WTC11 (cell line): ENCODE results near the gene ECSCR. TPM values are rescaled to one million over a fixed set of nuclear protein-coding genes. Genes with fewer than 3 reads are reported as not detected.

ENCODE experiments used
- ATAC-seq: fragments of 200-7000 bp; cut with Tn5 transposase; 2 replicates; pipeline ENCODE4 v1.10.0; 2021; ENCODE audit warnings: mild to moderate bottlenecking, moderate library complexity
- CTCF ChIA-PET: fragments of 300-600 bp; sonication (Branson Sonifier 250); formaldehyde crosslinking; loops from one replicate; lab custom pipeline; 2021; ENCODE audit warnings: antibody characterized with exemption; lab: Charles Lee
- POLR2A ChIA-PET: fragments of 350-600 bp; sonication (Branson Sonifier 250); formaldehyde crosslinking; loops from one replicate; lab custom pipeline; 2021; ENCODE audit warnings: antibody characterized with exemption; lab: Charles Lee
- DNase-seq: peaks from one replicate; pipeline ENCODE4 v3.0.0; 2021; ENCODE audit warnings: low spot score
- H3K27ac Mint-ChIP-seq: 2 replicates; pipeline ENCODE4 v1.8.0; 2021; ENCODE audit warnings: mixed read lengths
- H3K27me3 Mint-ChIP-seq: 2 replicates; pipeline ENCODE4 v1.8.0; 2021; ENCODE audit warnings: low read depth, mild to moderate bottlenecking, moderate library complexity, mixed read lengths
- H3K36me3 Mint-ChIP-seq: 2 replicates; pipeline ENCODE4 v1.8.0; 2021; ENCODE audit warnings: mixed read lengths
- H3K4me1 Mint-ChIP-seq: 2 replicates; pipeline ENCODE4 v1.8.0; 2022; ENCODE audit warnings: mixed read lengths
- H3K4me3 Mint-ChIP-seq: 2 replicates; pipeline ENCODE4 v1.8.0; 2021; ENCODE audit warnings: mild to moderate bottlenecking, moderate library complexity, mixed read lengths
- H3K9me3 Mint-ChIP-seq: 2 replicates; pipeline ENCODE4 v1.8.0; 2021; ENCODE audit warnings: mixed read lengths
- EMX1 ChIP-seq: fragments of 250-450 bp; sonication (Bioruptor Pico); IDR thresholded peaks from 2 replicates; pipeline ENCODE4 v1.8.0; 2021; ENCODE audit warnings: mild to moderate bottlenecking
- ESRRA ChIP-seq: sonication (generic); formaldehyde crosslinking; IDR thresholded peaks from 2 replicates; pipeline ENCODE4 v1.8.1; 2022; ENCODE audit warnings: mild to moderate bottlenecking, missing genetic modification reagents, borderline replicate concordance
- ETV6 ChIP-seq: sonication (generic); formaldehyde crosslinking; IDR thresholded peaks from 2 replicates; pipeline ENCODE4 v1.8.1; 2022; ENCODE audit warnings: mild to moderate bottlenecking, missing genetic modification reagents
- FOXP4 ChIP-seq: sonication (generic); formaldehyde crosslinking; IDR thresholded peaks from 2 replicates; pipeline ENCODE4 v1.8.0; 2022; ENCODE audit warnings: mild to moderate bottlenecking, missing genetic modification reagents
- GABPB1 ChIP-seq: sonication (generic); formaldehyde crosslinking; IDR thresholded peaks from 2 replicates; pipeline ENCODE4 v1.8.1; 2023; ENCODE audit warnings: mild to moderate bottlenecking, missing genetic modification reagents
- GRHL2 ChIP-seq: fragments of 250-450 bp; sonication (Bioruptor Pico); IDR thresholded peaks from 2 replicates; pipeline ENCODE4 v1.8.0; 2022; ENCODE audit warnings: mild to moderate bottlenecking, moderate library complexity; ENCODE audit not compliant: insufficient replicate concordance, severe bottlenecking
- HMGA2 ChIP-seq: fragments of 250-450 bp; sonication (Bioruptor Pico); IDR thresholded peaks from 2 replicates; pipeline ENCODE4 v1.4.0; 2021; ENCODE audit warnings: mild to moderate bottlenecking, moderate library complexity
- MXD4 ChIP-seq: fragments of 250-450 bp; sonication (Bioruptor Pico); IDR thresholded peaks from 2 replicates; pipeline ENCODE4 v1.8.0; 2021; ENCODE audit warnings: mild to moderate bottlenecking, moderate library complexity, borderline replicate concordance
- NFATC4 ChIP-seq: fragments of 250-450 bp; sonication (Bioruptor Pico); IDR thresholded peaks from 2 replicates; pipeline ENCODE4 v1.9.0; 2021; ENCODE audit warnings: mild to moderate bottlenecking
- NFYB ChIP-seq: sonication (generic); formaldehyde crosslinking; conservative IDR thresholded peaks from 2 replicates; pipeline ENCODE4 v1.8.0; 2022; ENCODE audit warnings: low read depth, missing genetic modification reagents
- NR3C1 ChIP-seq: sonication (generic); formaldehyde crosslinking; conservative IDR thresholded peaks from 2 replicates; pipeline ENCODE4 v1.8.1; 2023; ENCODE audit warnings: low read depth, mild to moderate bottlenecking, missing genetic modification reagents
- RORB ChIP-seq: fragments of 250-450 bp; sonication (Bioruptor Pico); IDR thresholded peaks from 2 replicates; pipeline ENCODE4 v1.9.0; 2021; ENCODE audit warnings: mild to moderate bottlenecking
- TEAD1 ChIP-seq: sonication (generic); formaldehyde crosslinking; IDR thresholded peaks from 2 replicates; pipeline ENCODE4 v1.8.0; 2022; ENCODE audit warnings: mild to moderate bottlenecking, missing genetic modification reagents
- ZNF263 ChIP-seq: sonication (generic); formaldehyde crosslinking; IDR thresholded peaks from 2 replicates; pipeline ENCODE4 v1.8.1; 2022; ENCODE audit warnings: low read depth, mild to moderate bottlenecking, moderate library complexity, missing genetic modification reagents
- ZNF396 ChIP-seq: fragments of 250-450 bp; sonication (Bioruptor Pico); IDR thresholded peaks from 2 replicates; pipeline ENCODE4 v1.8.0; 2021; ENCODE audit warnings: mild to moderate bottlenecking, moderate library complexity, borderline replicate concordance
- ZNF416 ChIP-seq: fragments of 250-450 bp; sonication (Bioruptor Pico); IDR thresholded peaks from 2 replicates; pipeline ENCODE4 v1.9.0; 2021; ENCODE audit warnings: mild to moderate bottlenecking, inconsistent platforms
- ZNF671 ChIP-seq: fragments of 250-450 bp; sonication (Bioruptor Pico); IDR thresholded peaks from 2 replicates; pipeline ENCODE4 v1.8.0; 2021; ENCODE audit warnings: mild to moderate bottlenecking
- total RNA-seq: library from RNA; stranded (reverse); gene quantifications from 3 replicates; pipeline ENCODE4 v1.2.3, GENCODE V29; 2021
- TF ChIP-seq, protein P1 (sequence below): sonication (generic); formaldehyde crosslinking; conservative IDR thresholded peaks from 2 replicates; pipeline ENCODE4 v1.8.1; 2022; ENCODE audit warnings: mild to moderate bottlenecking, missing genetic modification reagents
- TF ChIP-seq, protein P2 (sequence below): sonication (generic); formaldehyde crosslinking; IDR thresholded peaks from 2 replicates; pipeline ENCODE4 v1.8.1; 2022; ENCODE audit warnings: low read depth, mild to moderate bottlenecking, moderate library complexity, missing genetic modification reagents, borderline replicate concordance
- TF ChIP-seq, protein P3 (sequence below): sonication (generic); formaldehyde crosslinking; IDR thresholded peaks from 2 replicates; pipeline ENCODE4 v1.8.1; 2023; ENCODE audit warnings: mild to moderate bottlenecking, missing genetic modification reagents, borderline replicate concordance
- TF ChIP-seq, protein P4 (sequence below): sonication (generic); formaldehyde crosslinking; IDR thresholded peaks from 2 replicates; pipeline ENCODE4 v1.8.0; 2022; ENCODE audit warnings: mild to moderate bottlenecking, missing genetic modification reagents
- TF ChIP-seq, protein P5 (sequence below): sonication (generic); formaldehyde crosslinking; IDR thresholded peaks from 2 replicates; pipeline ENCODE4 v1.8.0; 2022; ENCODE audit warnings: mild to moderate bottlenecking, missing genetic modification reagents

ECSCR gene
- total RNA-seq, 1 experiment from 2014 or later: 2.7 TPM

DNA sequence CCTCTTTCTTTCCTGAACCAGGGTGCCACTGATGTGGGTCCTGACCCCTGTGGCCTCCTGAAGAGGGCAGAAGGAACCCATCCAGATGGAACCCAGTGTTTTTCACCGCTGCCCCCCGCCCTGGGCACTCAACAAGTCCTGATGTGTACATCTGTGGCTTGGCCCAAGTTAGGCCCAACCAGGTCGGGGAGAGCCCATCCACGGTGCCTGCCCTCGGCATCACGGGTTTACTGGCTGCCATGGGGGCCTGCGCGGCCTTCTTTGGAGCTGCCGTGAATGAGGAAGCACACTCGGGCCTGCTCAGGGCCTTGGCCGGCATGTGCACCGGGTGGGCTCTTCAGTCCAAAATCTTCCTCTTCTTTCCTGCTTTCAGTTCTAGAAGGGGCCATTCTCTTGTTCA is 5.8 kb downstream of the ECSCR start:
- no peak for DNase-seq
- TF ChIP-seq ZNF396 (CRISPR knock-in tag): no peak
- no peak for TF ChIP-seq FOXP4 (CRISPR knock-in tag)
- no peak for TF ChIP-seq RORB (CRISPR knock-in tag)
- TF ChIP-seq, protein P1, sequence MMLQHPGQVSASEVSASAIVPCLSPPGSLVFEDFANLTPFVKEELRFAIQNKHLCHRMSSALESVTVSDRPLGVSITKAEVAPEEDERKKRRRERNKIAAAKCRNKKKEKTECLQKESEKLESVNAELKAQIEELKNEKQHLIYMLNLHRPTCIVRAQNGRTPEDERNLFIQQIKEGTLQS (CRISPR knock-in tag): no peak
- no peak for TF ChIP-seq ETV6 (CRISPR knock-in tag)
- TF ChIP-seq ZNF671 (CRISPR knock-in tag): no peak
- Mint-ChIP-seq H3K27me3 (no peaks in the 10 kb centered on the region), H3K27ac (peak overlapping the region; percentile 36; the same call in 1 of the 2 replicates), H3K36me3 (no peaks in the 10 kb centered on the region), H3K4me3 (no peak overlapping the region), H3K4me1 (peaks cover 24% of the 10 kb centered on the region), H3K9me3 (no peaks in the 10 kb centered on the region)
- ChIA-PET CTCF (interaction anchor here (0.6 to 1.2 kb wide), 2 partner anchors 319 to 1165 kb away, joined by 3 to 4 read pairs; no protein-coding TSS in a partner anchor), POLR2A (no interaction called here)
- no peak for ATAC-seq

DNA sequence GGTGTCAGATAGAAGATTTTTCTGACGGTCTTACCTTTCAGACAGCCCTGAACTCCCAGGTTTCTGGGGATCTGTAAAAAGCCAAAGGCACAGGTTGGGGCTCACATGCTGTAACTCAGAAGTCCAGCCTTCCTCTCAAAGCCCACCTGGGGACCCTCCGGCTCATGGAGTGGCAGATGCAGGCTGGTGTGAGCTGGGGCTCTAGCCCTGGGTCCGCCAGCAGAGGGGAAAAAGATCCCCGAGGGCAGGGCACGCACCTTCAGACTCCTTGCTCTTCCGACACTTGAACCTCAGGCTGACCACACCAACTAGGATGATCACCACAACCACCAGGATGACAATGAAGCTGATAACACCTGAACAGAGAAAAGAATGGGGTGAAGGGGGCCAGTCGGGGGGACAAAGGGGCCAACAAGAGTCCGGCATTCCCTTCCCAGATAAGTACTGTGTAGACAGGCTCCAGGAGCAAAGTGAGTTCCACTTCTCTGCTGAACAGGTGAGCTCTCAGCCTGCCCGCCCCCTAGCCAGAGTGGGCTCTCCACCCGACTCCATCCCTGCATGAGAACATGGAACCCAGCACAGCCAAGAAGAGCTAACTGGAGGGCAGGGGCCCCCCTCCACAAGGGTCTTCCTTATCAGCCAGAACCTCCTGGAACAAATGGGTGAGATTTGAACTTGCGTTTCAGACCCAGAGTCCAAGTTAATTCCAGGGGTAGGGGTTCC is 7.8 kb downstream of the ECSCR start:
- H3K36me3 Mint-ChIP-seq: no peaks in the 10 kb centered on the region
- DNase-seq (no peak), ATAC-seq (peak; percentile 37; the same call in 1 of the 2 replicates)
- H3K9me3 Mint-ChIP-seq: no peaks in the 10 kb centered on the region
- TF ChIP-seq GABPB1 (no peak), ESRRA (CRISPR knock-in tag) (no peak), GRHL2 (CRISPR knock-in tag) (no peak), NFYB (CRISPR knock-in tag) (no peak), MXD4 (no peak), NFATC4 (CRISPR knock-in tag) (no peak), EMX1 (CRISPR knock-in tag) (no peak), FOXP4 (CRISPR knock-in tag) (no peak), ZNF416 (CRISPR knock-in tag) (no peak), HMGA2 (CRISPR knock-in tag) (no peak), ZNF263 (CRISPR knock-in tag) (no peak), TEAD1 (no peak), NR3C1 (CRISPR knock-in tag) (no peak)
- TF ChIP-seq, protein P2, sequence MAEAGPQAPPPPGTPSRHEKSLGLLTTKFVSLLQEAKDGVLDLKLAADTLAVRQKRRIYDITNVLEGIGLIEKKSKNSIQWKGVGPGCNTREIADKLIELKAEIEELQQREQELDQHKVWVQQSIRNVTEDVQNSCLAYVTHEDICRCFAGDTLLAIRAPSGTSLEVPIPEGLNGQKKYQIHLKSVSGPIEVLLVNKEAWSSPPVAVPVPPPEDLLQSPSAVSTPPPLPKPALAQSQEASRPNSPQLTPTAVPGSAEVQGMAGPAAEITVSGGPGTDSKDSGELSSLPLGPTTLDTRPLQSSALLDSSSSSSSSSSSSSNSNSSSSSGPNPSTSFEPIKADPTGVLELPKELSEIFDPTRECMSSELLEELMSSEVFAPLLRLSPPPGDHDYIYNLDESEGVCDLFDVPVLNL (CRISPR knock-in tag): no peak
- TF ChIP-seq, protein P3, sequence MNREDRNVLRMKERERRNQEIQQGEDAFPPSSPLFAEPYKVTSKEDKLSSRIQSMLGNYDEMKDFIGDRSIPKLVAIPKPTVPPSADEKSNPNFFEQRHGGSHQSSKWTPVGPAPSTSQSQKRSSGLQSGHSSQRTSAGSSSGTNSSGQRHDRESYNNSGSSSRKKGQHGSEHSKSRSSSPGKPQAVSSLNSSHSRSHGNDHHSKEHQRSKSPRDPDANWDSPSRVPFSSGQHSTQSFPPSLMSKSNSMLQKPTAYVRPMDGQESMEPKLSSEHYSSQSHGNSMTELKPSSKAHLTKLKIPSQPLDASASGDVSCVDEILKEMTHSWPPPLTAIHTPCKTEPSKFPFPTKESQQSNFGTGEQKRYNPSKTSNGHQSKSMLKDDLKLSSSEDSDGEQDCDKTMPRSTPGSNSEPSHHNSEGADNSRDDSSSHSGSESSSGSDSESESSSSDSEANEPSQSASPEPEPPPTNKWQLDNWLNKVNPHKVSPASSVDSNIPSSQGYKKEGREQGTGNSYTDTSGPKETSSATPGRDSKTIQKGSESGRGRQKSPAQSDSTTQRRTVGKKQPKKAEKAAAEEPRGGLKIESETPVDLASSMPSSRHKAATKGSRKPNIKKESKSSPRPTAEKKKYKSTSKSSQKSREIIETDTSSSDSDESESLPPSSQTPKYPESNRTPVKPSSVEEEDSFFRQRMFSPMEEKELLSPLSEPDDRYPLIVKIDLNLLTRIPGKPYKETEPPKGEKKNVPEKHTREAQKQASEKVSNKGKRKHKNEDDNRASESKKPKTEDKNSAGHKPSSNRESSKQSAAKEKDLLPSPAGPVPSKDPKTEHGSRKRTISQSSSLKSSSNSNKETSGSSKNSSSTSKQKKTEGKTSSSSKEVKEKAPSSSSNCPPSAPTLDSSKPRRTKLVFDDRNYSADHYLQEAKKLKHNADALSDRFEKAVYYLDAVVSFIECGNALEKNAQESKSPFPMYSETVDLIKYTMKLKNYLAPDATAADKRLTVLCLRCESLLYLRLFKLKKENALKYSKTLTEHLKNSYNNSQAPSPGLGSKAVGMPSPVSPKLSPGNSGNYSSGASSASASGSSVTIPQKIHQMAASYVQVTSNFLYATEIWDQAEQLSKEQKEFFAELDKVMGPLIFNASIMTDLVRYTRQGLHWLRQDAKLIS (CRISPR knock-in tag): no peak
- TF ChIP-seq, protein P4, sequence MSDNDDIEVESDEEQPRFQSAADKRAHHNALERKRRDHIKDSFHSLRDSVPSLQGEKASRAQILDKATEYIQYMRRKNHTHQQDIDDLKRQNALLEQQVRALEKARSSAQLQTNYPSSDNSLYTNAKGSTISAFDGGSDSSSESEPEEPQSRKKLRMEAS: no peak
- TF ChIP-seq, protein P5, sequence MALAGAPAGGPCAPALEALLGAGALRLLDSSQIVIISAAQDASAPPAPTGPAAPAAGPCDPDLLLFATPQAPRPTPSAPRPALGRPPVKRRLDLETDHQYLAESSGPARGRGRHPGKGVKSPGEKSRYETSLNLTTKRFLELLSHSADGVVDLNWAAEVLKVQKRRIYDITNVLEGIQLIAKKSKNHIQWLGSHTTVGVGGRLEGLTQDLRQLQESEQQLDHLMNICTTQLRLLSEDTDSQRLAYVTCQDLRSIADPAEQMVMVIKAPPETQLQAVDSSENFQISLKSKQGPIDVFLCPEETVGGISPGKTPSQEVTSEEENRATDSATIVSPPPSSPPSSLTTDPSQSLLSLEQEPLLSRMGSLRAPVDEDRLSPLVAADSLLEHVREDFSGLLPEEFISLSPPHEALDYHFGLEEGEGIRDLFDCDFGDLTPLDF (CRISPR knock-in tag): no peak
- H3K27ac Mint-ChIP-seq: no peak overlapping the region; the same call in 1 of the 2 replicates
- CTCF ChIA-PET: interaction anchor here (1.2 kb wide), 1 partner anchor 333 kb away, joined by 3 read pairs; no protein-coding TSS in a partner anchor
- POLR2A ChIA-PET: no interaction called here
- no peaks in the 10 kb centered on the region for H3K27me3 Mint-ChIP-seq
- H3K4me1 Mint-ChIP-seq: peaks cover 7% of the 10 kb centered on the region
- no peak overlapping the region for H3K4me3 Mint-ChIP-seq
